ENCODE measurements around the gene CLDN4.

Gene CLDN4

DNA sequence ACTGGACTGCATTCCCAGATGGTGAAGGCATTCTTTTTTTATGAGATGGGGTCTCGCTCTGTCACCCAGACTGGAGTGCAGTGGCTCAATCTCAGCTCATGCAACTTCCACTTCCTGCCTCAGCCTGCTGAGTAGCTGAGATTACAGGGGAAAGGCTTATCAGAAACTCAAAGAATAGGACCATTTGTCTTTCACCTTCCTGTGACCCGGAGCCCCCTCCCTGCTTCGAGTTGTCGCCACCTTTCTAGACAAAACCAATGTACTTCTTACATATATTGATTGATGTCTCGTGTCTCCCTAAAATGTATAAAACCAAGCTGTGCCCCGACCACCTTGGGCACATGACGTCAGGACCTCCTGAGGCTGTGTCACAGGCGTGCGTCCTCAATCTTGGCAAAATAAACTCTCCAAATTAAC lies 13.3 kb downstream of the CLDN4 start:
- no peak for DNase-seq

DNA sequence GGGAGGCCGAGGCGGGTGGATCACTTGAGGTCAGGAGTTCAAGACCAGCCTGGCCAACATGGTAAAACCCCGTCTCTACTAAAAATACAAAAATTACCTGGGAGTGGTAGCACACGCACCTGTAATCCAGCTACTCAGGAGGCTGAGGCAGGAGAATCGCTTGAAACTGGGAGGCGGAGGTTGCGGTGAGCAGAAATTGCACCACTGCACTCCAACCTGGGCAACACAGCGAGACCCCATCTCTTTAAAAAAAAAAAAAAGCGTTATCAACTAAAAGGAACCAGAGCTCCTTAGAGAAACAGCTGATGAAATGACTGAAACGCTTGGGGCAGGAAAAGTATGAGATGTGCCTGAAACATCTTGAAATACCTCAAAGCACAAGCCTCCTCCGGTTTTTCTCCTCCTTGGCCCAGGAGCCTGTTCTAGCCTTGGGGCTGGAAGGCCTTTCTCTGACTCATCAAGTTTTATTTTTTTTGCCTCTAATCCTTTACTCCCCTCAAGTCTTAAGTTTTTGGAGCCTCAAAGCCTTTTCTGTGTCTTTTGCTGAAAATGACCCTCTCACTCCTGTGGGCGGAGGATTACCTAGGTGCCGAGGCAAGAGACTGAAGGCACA lies 14.2 kb downstream of the CLDN4 start:
- no peak for DNase-seq

DNA sequence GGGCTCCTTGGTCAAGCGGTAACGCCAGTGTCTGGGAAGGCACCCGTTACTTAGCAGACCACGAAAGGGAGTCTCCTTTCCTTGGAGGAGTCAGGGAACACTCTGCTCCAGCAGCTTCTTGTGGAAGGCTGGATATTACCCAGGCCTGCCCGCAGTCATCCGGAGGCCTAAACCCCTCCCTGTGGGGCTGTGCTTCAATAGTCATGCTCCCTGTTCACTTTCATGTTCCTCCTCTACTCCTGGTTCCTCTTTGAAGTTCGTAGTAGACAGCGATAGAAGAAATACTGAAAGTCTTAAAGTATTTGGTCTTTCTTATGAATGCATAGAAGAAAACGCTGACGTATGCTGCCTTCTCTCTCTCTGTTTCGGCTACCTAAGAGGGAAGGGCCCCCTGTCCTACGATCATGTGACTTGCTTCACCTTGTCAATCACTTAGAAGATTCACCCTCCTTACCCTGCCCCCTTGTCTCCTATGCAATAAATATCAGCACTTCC lies 15.0 kb downstream of the CLDN4 start:
- DNase-seq, result peak; percentile 60 to 65

DNA sequence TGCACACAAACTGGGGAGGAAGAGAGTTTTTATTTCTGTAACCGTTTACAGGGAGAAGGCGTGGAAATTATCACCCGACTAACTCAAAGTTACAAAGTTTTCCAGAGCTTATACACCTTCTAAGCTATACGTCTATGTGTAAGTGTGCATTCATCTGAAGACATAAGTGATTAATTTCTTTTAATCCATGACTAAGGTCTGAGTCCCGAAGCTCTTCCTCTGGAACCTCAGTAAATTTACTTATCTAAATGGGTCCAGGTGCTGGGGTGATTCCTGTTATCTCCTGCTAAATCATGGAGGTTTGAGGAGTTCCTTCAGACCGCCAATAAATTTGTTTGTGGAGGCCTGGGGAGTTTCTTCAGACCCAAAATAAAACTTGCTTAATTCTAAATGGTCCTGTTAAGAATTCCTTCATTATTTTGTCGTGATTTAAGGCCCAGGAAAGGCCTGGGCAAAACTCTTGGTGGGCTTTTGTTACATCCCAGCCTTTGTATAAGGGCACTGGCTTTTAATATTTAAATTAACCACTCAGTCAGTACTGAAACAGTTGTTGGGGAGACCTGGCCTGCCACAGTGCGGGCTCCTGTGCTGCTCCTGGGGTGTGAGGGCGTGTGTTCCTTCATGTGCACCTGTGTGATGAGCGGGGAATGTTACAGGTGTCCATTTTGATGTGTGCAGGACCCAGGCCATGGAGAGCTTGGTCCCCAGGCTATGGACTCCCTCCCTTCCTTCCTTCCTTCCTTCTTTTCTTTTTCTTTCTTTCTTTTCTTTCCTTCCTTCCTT lies 17.3 kb downstream of the CLDN4 start:
- no peak for DNase-seq

DNA sequence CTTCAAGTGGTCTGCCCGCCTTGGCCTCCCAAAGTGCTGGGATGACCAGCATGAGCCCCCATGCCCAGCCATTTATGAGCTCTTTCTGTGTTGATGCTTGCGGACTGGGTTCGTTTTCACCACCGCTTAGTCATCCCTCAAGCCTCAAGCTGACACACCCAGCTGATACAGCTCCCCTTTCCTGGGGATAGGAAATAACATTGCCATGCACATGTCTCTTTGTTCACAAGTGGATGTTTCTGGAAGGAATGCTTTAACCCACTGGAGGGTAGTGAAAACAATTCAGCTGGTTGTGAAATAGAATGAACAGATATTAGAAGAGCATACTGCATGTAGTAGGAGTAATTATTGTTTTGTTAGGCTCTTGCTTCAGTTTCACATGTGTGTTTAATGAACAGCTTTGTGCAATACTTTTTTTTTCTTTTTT lies 20.0 kb downstream of the CLDN4 start:
- no peak for DNase-seq

DNA sequence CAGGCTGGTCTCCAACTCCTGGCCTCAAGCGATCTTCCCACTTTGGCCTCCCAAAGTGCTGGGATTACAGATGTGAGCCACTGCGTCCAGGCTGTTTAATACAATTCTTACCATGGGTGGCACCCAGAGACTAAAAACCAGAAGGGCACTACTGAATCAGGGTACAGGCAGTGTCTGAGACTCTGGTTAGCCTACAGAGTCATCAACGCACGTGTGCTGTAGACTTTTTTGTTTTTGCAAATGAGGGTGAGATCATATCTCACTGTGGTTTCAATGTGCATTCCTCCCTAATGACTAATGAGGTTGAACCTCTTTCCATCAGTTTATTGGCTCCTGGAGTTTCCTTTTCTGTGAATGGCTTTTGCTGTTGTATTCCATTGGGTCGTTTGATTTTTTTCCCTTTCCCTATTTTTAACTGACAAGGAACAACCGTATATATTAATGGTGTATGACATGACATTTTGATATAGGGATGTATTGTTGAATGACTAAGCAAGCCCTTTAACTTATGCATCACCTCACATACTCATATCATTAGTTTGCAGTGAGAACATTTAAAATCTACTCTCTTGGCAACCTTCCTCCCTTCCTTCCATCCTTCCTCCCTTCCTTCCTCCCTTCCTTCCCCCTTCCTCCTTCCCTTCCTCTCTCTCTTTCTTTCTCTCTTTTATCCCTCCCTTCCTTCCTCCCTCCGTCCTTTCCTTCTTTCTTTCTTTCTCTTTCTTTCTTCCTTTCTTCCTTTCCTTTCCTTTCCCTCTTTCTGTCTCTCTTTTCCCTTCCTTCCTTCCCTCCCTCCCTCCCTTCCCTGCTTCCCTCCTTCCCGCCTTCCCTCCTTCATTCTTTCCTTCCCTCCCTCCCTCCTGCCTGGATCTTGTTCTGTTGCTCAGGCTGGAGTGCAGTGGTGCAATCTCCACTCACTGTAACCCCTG lies 20.9 kb downstream of the CLDN4 start:
- peak; percentile 62 to 68 for DNase-seq

DNA sequence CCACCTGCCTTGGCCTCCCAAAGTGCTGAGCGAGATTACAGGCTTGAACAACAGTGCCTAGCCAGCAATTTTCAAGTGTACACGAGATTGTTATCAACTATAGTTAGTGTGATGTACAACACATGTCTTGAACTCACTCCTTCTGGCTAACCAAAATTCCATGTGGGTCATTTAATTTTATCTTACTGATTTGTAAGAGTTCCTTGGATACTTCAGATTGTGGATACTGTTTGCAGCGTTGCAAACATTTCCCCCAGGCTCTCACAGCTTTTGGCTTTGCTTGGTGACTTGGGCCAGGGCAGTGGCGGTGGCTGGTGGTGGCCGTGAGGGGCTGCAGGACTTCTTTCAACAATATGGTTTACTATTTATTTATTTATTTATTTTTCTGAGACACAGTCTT lies 21.7 kb downstream of the CLDN4 start:
- DNase-seq, result no peak

DNA sequence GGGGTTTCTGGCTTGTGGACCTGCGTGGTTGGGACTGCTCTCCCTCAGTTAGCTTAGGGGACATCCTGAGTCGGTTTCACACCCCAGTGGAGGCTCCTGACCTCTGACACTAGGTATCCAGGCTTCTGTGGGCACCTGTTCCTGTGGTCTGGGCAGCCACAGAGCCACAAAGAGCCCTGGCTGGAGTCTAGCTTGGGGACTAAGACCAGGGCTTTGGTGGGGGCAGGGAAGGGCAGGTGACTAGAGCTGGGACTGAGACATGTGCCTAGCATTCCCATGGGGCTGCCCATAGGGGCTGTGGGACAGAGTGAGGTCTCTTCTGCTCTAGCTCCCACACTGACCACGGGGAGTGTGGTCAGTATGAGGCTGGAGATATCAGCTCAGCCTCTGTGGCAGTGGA lies 26.1 kb downstream of the CLDN4 start:
- DNase-seq, result no peak

DNA sequence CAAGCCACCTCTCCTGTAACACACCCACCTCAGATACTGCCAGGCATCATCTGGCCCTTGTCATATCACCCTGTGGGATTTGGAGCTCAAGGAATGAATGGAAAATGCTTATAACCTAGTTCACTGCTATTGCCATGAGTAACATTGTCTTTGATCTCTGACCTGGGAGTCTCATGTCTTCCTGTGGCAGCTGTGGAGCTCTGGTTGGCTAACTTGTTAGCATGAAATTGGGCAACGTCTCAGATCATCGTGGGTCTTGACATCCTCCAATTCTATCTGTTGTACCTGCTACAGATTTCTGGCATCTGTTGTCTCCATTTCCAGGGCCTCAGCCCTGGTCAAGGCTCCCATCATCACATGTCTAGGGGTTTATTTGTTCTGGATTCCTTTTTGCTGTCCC lies 28.0 kb downstream of the CLDN4 start:
- no peak for DNase-seq

DNA sequence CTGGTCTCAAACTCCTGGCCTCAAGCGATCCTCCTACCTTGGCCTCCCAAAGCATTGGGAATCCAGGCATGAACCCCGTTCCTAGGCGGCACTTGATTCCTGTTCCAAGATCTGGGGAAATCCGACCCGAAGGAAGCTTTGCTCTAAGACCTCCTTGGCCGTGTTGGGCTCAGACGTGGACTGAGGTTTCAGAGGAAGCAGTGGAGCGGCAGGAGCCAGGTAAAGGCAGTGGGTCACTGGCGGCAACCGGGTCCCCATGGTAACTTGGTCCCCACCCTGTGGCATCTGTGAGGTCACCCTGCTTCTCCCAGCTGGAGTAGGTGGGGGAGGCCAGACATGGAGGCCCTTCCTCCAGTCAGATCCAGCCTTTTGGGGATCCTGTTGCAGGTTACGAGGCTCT lies 30.1 kb downstream of the CLDN4 start, which contains the start of gene TMEM270:
Gene TMEM270, plus strand, starts transcription at position 301 of the 400 bp plus-strand sequence. Its CDS starts 36 bp downstream, at position 337.
- no peak for DNase-seq

DNA sequence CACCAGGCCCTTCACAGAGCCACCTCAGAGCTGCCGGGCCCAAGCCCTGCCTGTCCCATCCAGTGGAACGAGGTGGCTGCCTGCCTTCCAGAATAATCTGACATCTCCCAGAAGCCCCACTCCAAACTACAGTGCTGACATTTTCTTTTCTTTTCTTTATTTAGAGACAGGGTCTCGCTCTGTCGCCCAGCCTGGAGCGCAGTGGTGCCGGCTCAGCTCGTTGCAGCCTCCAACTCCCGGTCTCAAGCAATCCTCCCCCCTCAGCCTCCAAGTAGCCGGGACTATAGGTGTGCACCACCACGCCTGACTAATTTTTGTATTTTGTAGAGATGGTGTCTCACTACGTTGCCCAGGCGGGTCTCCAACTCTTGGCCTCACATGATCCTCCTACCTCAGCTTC lies 30.5 kb downstream of the CLDN4 start:
- no peak for DNase-seq

DNA sequence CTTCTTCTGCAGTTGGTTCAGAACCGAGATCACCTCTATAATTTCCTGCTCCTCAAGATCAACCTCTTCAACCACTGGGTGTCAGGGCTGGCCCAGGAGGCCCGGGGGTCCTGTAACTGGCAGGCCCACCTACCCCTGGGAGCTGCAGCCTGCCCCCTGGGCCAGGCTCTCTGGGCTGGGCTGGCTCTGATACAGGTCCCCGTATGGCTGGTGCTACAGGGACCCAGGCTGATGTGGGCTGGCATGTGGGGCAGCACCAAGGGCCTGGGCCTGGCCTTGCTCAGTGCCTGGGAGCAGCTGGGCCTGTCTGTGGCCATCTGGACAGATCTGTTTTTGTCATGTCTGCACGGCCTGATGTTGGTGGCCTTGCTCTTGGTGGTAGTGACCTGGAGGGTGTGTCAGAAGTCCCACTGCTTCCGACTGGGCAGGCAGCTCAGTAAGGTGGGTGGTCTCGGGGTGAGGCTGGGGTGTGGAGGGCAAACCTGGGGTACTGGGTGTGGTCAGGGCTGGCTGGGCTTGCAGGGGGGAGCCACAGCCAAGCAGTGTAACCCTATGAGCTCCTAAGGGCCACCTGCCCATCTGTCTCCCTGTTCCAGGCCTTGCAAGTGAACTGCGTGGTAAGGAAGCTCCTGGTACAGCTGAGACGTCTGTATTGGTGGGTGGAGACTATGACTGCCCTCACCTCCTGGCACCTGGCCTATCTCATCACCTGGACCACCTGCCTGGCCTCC lies 34.4 kb downstream of the CLDN4 start:
- no peak for DNase-seq

DNA sequence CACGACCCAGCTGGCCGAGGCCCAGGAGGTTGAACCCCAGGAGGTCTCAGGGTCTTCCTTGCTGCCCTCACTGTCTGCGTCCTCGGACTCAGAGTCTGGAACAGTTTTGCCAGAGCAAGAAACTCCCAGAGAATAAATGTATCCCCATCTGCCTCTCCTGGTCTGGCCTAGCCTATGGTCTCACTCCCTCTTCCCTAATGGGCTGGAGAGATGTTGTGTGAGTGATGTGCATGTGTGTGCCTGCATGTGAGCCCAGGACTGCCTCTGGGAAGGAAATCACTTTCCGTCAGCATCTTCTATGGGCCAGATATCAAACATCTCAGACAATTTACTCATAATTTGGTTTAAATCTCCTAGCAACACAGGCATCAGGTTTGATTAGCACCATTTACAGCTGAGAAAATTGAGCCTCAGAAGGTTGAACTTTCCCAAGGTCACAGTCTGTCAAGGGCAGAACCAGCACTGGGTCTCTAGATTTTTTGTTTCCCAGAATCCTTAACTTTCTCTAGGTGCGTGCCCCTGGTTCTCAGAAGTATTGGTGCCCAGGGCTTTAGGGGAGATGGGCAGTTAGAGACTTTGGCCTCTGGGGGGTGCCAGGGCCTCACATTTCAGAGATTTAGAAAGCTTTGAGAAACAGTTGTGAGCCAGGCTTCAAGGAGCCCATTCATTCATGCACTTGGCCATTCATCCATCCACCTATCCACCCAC lies 35.1 kb downstream of the CLDN4 start:
- peak; percentile 43 to 70 for DNase-seq

DNA sequence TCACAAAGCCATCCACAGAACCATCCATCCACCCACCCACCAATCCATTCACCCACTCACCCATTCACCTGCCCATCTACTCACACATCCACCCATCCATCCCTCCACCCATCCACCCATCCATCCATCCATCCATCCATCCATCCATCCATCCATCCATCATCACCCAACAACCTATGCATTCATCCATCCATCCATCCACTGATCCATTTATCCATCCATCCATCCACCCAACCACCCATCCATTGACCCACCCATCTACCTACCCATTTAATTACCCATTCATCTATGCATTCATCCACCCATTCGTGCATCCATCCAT lies 35.6 kb downstream of the CLDN4 start:
- DNase-seq, result no peak

DNA sequence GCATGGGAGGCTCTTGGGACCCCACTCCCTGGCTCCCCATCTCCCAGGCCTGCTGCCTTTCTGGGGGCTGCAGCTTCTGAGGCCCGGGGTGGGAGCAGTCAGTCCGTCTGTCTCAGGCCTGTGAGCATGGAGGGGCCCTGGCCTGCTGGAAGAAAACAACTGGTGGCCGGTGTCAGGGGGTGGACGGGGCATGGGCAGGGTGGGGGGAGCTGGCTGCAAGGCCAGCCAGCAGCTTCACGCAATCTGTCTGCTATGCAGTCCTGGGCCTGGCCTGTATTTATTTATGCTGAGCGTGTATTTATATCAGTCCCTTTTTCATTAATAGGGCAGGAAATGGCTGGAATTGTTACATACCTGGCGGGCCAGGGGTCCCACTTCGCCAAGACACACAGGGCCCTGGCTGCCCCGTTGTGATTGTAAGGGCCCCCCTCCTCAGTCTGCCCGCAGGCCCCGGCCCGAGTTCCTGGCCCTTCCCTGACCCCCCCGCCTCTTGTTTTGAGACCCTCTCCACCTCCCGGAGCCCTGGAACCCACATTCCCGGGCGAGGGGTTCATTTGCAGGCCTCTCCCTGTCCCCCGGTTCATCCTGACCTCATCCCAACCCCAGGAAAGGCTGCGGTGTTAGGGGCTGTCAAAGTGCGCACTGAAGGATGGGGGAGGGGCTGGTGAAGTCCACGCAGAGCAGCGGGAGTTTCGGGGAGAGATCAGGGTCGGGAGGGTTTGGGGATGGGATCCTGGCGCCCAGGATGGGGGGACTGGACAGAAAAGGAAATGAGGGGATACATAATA lies 38.4 kb downstream of the CLDN4 start:
- DNase-seq, result no peak

DNA sequence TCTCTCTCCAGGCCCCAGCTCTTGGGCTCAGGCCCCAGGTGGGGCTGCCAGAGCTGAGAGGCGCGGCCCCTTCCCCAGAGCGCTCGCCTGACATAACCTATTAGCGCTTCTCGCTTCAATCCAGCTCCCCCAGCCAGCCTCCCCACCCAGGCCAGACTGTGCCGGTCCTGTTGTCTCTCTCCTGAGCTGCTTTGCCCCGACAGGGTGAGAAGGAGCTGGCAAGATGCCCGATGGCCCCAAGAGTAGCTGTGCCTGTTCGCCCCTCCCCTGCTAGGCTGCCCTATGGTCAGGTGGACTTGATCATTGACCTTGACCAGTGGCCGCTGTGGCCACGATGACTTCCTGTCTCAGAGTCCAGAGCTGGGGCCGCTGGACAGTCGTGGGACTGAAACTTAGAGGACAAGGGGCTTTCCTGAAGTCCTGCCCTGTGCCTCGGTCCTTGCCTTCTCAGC lies 39.3 kb downstream of the CLDN4 start:
- no peak for DNase-seq

DNA sequence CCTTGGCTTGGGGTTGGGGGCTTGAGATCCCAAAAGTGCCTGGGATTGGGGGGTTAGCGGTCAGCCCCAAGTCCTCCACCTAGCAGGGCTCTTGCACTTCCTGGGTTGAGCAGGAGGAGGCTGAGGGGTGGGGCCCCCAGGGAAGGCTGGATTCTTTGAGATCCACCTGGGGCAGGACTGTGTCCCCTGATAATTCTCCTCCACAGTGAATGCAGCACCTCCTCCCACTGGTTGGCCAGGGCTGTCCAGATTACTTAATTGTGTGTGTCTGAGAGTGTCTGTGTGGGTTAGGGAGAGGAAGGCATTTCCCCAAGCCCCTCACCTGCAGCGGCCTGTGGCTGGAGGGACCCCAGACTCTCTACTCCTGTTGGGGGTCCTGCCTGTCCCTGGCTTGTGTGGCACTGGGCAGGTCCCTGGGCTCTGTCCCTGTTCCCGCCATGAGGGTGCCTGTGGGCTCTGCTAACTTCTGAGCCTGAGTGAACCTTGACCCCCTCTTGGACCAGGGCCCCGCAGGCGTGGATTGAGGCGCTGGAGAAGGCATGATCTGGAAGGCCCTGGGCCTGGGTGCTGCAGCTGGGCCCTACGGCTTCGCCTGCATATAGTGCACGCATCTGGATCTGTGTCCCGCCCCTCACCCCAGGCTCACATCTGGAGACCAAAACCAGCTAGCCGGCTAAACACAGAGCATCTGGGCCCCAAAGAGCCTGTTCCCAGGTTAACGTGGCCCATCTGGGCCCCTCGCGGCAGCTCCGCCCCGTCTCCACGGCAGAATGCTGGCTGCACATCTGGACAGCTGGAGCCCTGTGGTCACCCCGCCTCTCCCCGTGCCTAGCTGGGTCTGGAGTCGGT lies 40.6 kb downstream of the CLDN4 start:
- no peak for DNase-seq

DNA sequence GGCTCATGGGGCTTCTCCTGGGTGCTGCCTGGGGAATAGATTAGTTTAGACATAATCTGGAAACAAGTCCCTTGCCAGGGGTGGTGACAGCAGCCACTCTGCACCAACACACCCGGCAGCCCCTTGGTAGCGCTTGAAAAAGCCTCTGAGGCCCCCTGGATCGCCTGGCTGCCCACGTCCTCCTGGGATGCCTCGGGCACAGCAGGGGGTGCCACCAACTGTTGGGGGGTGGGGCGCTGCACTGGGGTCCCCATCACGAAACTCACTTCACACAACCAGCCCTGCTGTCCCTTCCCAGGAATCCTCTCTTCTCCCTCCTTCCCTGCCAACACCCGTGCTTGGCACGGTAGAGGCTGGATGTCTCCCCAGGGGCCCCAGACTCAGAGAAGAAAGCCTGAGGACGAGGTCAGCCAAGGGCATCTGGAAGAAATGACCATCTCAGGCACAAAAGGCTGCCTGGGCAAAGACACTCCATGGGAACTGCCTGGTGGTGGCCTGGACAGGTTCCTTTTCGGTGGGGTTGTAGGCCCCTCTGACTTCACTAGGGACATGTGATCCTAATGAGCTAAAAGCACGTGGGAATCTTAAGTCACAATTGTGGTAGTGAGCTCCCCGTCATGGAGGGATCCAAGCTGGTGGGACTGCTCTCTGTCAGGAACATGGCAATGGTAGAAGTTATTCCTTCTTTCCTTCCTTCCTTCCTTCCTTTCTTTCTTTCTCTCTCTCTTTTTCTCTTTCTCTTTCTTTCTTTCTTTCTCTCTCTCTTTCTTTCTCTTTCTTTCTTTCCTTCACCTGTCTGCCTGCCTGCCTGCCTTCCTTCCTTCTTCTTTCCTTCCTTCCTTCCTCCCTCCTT lies 41.5 kb downstream of the CLDN4 start:
- no peak for DNase-seq

DNA sequence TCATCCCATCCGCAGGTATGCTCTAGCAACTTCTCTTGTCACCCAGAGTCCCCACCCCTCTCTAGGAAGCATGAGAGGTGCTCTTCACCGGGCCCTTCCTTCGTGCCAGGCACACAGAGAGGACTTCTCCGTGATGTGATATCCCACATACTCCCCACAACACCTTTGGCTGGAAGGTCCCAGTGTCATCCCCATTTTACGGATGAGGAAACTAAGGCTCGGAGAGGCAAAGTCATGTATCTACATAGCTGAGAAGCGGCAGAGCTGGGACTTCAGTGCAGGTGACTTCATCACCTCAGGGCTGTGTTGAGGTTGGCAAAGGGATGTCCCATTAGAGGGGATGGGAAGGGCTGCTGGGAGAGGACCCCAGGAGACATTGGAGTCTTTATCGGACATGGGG lies 45.6 kb downstream of the CLDN4 start:
- no peak for DNase-seq

Measured in Kasumi-1 (cell line).